SW480 (cell line): ENCODE results near the gene POMT1.

ENCODE experiments used
- DNase-seq: peaks from one replicate; pipeline ENCODE4 v3.0.0-alpha.2; 2016; ENCODE audit warnings: low spot score

The POMT1 gene

GRCh38 chr9:131477367-131477766 is 25.4 kb upstream of the POMT1 start:
- no peak for DNase-seq

GRCh38 chr9:131477816-131478419 is 24.8 kb upstream of the POMT1 start:
- no peak for DNase-seq

- DNase-seq = no peak
Observed at GRCh38 chr9:131478421-131478868, 24.3 kb upstream of the POMT1 start.

GRCh38 chr9:131478911-131479310 is 23.8 kb upstream of the POMT1 start:
- DNase-seq = no peak

- DNase-seq = no peak
Observed at GRCh38 chr9:131480258-131480657, 22.5 kb upstream of the POMT1 start.

- DNase-seq = no peak
Observed at GRCh38 chr9:131481441-131482342, 21.0 kb upstream of the POMT1 start.

- no peak for DNase-seq
Observed at GRCh38 chr9:131482343-131483006, 20.2 kb upstream of the POMT1 start.

- no peak for DNase-seq
Observed at GRCh38 chr9:131483319-131484050, 19.2 kb upstream of the POMT1 start.

GRCh38 chr9:131484051-131484445 is 18.7 kb upstream of the POMT1 start:
- DNase-seq = no peak

- DNase-seq = no peak
Observed at GRCh38 chr9:131484560-131485185, 18.0 kb upstream of the POMT1 start.

- no peak for DNase-seq
Observed at GRCh38 chr9:131485206-131485605, 17.5 kb upstream of the POMT1 start.

GRCh38 chr9:131485728-131486422 is 16.8 kb upstream of the POMT1 start:
- DNase-seq = no peak

GRCh38 chr9:131487001-131487400 is 15.7 kb upstream of the POMT1 start:
- no peak for DNase-seq

GRCh38 chr9:131487621-131488031 is 15.1 kb upstream of the POMT1 start:
- no peak for DNase-seq

GRCh38 chr9:131490514-131490913 is 12.2 kb upstream of the POMT1 start:
- DNase-seq = no peak

- no peak for DNase-seq
Observed at GRCh38 chr9:131491001-131491710, 11.6 kb upstream of the POMT1 start.

GRCh38 chr9:131492070-131492469 is 10.6 kb upstream of the POMT1 start:
- no peak for DNase-seq

GRCh38 chr9:131494296-131494870 is 8.3 kb upstream of the POMT1 start:
- no peak for DNase-seq

- DNase-seq = no peak
Observed at GRCh38 chr9:131495785-131496184, 6.9 kb upstream of the POMT1 start.

- DNase-seq = no peak
Observed at GRCh38 chr9:131496844-131497405, 5.8 kb upstream of the POMT1 start.
